Subcutaneous preadipocyte (primary cell): ENCODE measurements around the gene AK9. TPM values are rescaled to one million over a fixed set of nuclear protein-coding genes. Genes with fewer than 3 reads are reported as not detected.

Experiments
- total RNA-seq: library from RNA; depleted of rRNA; stranded (reverse); fragments of >200 nt; gene quantifications from 2 replicates; pipeline ENCODE4 v1.2.3, GENCODE V29; 2012

Gene AK9
- 3.7 and 5.5 TPM in 2 replicates for total RNA-seq

DNA sequence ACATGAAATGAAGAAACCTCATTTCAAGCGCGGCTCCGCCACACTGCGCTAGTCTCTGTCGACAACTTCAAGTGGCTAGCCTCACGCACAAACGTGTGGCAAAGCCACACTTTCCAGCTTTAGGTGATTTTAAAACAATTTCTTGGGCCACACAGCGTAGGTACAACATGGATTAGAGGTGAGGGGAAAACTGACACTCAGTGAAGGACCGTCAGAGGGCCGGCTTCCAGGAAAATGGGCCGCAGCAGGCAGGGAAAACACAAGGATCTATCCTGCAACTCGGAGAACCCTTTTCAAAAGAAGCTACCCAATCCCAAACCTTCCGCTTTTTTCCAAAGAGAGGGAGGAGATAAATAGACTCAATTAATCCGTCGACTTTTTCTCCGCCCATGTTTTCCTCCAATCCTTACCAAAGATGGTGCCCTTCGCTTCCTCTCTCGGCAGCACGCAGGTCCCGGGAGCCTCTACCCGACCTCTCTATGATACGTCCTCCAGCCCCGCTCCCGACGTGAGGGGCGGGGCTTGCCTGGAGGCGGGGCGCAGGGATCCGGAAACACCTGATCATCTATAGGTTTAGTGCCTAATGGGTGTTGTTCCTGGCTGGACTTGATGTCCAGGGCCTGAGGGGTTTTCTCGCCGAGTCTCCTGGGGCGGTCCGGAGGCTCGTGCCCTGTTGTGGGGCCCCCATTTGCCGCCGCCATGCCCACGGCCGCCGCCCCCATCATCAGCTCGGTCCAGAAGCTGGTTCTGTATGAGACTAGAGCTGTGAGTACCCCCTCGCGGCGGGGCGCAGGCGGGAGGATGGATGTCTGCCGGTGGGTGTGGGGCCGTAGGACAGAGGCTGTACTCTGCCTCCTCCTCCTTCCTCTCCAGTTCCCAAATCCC is at the start of gene AK9, which contains the start of gene FIG4:
Gene AK9, minus strand, starts transcription at position 466 of the 885 bp plus-strand sequence. CDS start 15,457 bp downstream, outside the sequence.
Gene FIG4, plus strand, starts transcription at position 560 of the 885 bp plus-strand sequence. Its CDS starts 140 bp downstream, at position 700.

DNA sequence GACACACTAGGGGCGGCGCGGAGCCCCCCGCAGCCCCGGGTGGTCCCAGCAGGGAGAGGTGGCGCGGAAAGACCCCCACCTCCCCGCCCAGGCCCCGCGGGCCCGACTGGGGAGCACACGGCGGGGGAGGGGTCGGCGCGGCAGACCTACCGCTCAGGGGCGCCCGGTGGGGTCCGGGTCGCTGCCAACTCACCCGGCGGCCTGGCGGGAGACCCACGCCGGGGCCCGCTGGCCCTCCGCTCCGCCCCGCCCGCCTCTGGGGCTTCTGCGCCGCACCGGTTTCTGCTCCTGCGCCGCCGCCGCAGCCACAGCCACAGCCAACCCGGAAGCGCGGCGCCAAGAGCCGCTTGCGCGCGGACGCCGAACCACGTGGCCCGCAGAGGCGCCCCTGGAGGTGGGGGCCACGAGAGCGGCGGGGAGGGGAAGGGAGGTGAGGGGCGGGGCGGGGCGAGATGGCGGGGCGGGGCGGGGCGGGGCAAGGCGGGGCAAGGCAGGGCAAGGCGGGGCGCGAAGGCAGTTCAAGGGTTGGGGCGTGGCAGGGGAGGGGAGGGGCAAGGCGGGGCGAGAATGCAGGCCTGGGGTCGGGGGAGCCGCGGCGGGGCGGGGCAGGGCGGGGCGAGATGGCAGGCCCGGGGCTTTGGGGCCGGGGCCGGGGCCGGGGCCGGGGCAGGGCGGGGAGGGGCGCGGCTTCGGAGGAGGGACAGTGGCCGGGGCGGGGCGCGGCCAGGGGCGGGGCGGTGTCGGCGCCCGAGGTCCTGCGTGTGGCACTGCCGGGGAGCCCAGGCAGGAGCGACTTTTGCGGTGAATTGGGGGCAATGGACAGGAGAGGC is 207.9 kb downstream of the AK9 start, which contains the start of gene ZBTB24:
Gene ZBTB24, minus strand, starts transcription at position 315 of the 830 bp plus-strand sequence. CDS start 1,193 bp downstream, outside the sequence.

GRCh38 chr6:109455437-109456110 is 235.4 kb downstream of the AK9 start, which contains the start of gene MICAL1:
Gene MICAL1, minus strand, starts transcription at chr6:109455772. Its CDS starts 1,576 bp downstream, at chr6:109454196.

Other genes with a start within 250 kb of the AK9 start
- 51.4 and 75.7 TPM in 2 replicates for gene MICAL1, start 235.4 kb downstream of the AK9 start, total RNA-seq
- 8.1 and 12.9 TPM in 2 replicates for gene ZBTB24, start 208.0 kb downstream of the AK9 start, total RNA-seq
- gene FIG4, start 94 bp upstream of the AK9 start, total RNA-seq: 18.4 and 18.6 TPM in 2 replicates